SK-N-SH (cell line): ENCODE data around the gene PSMC3. TPM values are rescaled to one million over a fixed set of nuclear protein-coding genes. Genes with fewer than 3 reads are reported as not detected.

ENCODE experiments used
- CTCF ChIA-PET: fragments of 300-600, 350-600 bp; formaldehyde crosslinking; extraction: SDS; loops from one replicate; lab custom pipeline; 2021; lab: Yijun Ruan, JAX
- POLR2A ChIA-PET: fragments of 350-600 bp; sonication (Branson Sonifier 250); formaldehyde crosslinking; extraction: SDS; loops from one replicate; lab custom pipeline; 2020; ENCODE audit warnings: antibody characterized with exemption, inconsistent platforms; lab: Yijun Ruan, JAX
- DNase-seq: peaks from one replicate; pipeline ENCODE4 v3.0.0; 2012
- H2AFZ ChIP-seq: fragments of 200-600 bp; sonication (generic); 2 replicates; pipeline ENCODE4 v1.8.1; 2016; ENCODE audit warnings: antibody characterized with exemption, mild to moderate bottlenecking, low read depth
- H3F3A ChIP-seq: fragments of 200-600 bp; sonication (generic); replicated peaks from 2 replicates; pipeline ENCODE3; 2016; ENCODE audit warnings: antibody characterized with exemption, mild to moderate bottlenecking; ENCODE audit not compliant: insufficient read depth
- H3K27ac ChIP-seq, 2 experiments: fragments of 200-500 bp in 1 of 2; fragments of 200-600 bp in 1 of 2; sonication (Bioruptor generic) in 1 of 2; sonication (generic), shearing (Covaris generic) in 1 of 2; 2 replicates each; pipeline versions ENCODE4 v1.5.1 to v1.6.1; 2014 to 2016; ENCODE audit warnings: low read depth in 2 of 2, inconsistent platforms in 1 of 2, low read length in 1 of 2, mild to moderate bottlenecking in 1 of 2, mixed read lengths in 1 of 2
- H3K27me3 ChIP-seq: fragments of 200-600 bp; sonication (generic), shearing (Covaris generic); 2 replicates; pipeline ENCODE4 v1.6.1; 2016; ENCODE audit warnings: mixed run types; ENCODE audit not compliant: insufficient read depth
- H3K36me3 ChIP-seq, 2 experiments: fragments of 200-500 bp in 1 of 2; fragments of 200-600 bp in 1 of 2; sonication (Bioruptor generic) in 1 of 2; sonication (generic) in 1 of 2; replicated peaks in 1 of 2; 2 replicates each; pipeline versions ENCODE3 to v1.5.1; 2014 to 2016; ENCODE audit warnings: low read length in 1 of 2, mild to moderate bottlenecking in 1 of 2; ENCODE audit not compliant: insufficient read depth in 2 of 2, control insufficient read depth in 1 of 2
- H3K4me1 ChIP-seq, 2 experiments: fragments of 200-500 bp in 1 of 2; fragments of 200-600 bp in 1 of 2; sonication (Bioruptor generic) in 1 of 2; sonication (generic), shearing (Covaris generic) in 1 of 2; 2 replicates each; pipeline versions ENCODE4 v1.5.1 to v1.6.1; 2014 to 2016; ENCODE audit warnings: low read depth in 1 of 2, low read length in 1 of 2, mixed run types in 1 of 2; ENCODE audit not compliant: insufficient read depth in 2 of 2, control insufficient read depth in 1 of 2
- H3K4me2 ChIP-seq: fragments of 200-600 bp; sonication (generic), shearing (Covaris generic); 2 replicates; pipeline ENCODE4 v1.6.1; 2017; ENCODE audit warnings: mixed run types
- H3K4me3 ChIP-seq, 2 experiments: fragments of 200-500 bp in 1 of 2; fragments of 200-600 bp in 1 of 2; sonication (Bioruptor generic) in 1 of 2; sonication (generic), shearing (Covaris generic) in 1 of 2; 2 replicates each; pipeline versions ENCODE4 v1.5.1 to v1.8.1; 2014 to 2016; ENCODE audit warnings: low read depth in 2 of 2, inconsistent platforms in 1 of 2, low read length in 1 of 2, mild to moderate bottlenecking in 1 of 2, mixed read lengths in 1 of 2, moderate library complexity in 1 of 2
- H3K79me2 ChIP-seq: fragments of 200-600 bp; sonication (generic); 2 replicates; pipeline ENCODE4 v1.8.1; 2017; ENCODE audit warnings: mild to moderate bottlenecking; ENCODE audit not compliant: insufficient read depth
- H3K9ac ChIP-seq: fragments of 200-600 bp; sonication (generic); 2 replicates; pipeline ENCODE4 v1.6.1; 2017; ENCODE audit warnings: mixed run types
- H3K9me2 ChIP-seq: fragments of 200-600 bp; sonication (generic); 2 replicates; pipeline ENCODE4 v1.6.1; 2017; ENCODE audit warnings: mixed run types
- H3K9me3 ChIP-seq: fragments of 200-600 bp; sonication (generic); 2 replicates; pipeline ENCODE4 v1.6.1; 2017; ENCODE audit warnings: mixed run types, mild to moderate bottlenecking, moderate library complexity
- H4K20me1 ChIP-seq: fragments of 200-600 bp; sonication (generic); 2 replicates; pipeline ENCODE4 v1.6.1; 2017; ENCODE audit warnings: mild to moderate bottlenecking, mixed run types; ENCODE audit not compliant: insufficient read depth
- EZH2phosphoT487 ChIP-seq: fragments of 200-600 bp; sonication (generic); IDR thresholded peaks from 2 replicates; pipeline ENCODE4 v1.6.1; 2017; ENCODE audit warnings: low read depth, mixed run types, mild to moderate bottlenecking, antibody characterized with exemption, moderate library complexity, borderline replicate concordance
- FOXJ3 ChIP-seq: sonication (generic); formaldehyde crosslinking; IDR thresholded peaks from 2 replicates; pipeline ENCODE4 v1.5.1; 2020; ENCODE audit warnings: mild to moderate bottlenecking, missing genetic modification reagents
- GATA2 ChIP-seq: sonication (generic); formaldehyde crosslinking; IDR thresholded peaks from 2 replicates; pipeline ENCODE4 v1.5.0; 2020; ENCODE audit warnings: mild to moderate bottlenecking, missing genetic modification reagents
- JUND ChIP-seq: IDR thresholded peaks from 2 replicates; pipeline ENCODE4 v1.4.0; 2012
- MAX ChIP-seq: IDR thresholded peaks from 2 replicates; pipeline ENCODE4 v1.4.0; 2012; ENCODE audit warnings: low read depth
- MXI1 ChIP-seq: IDR thresholded peaks from 2 replicates; pipeline ENCODE4 v1.6.1; 2012; ENCODE audit warnings: mild to moderate bottlenecking, low read depth, low read length, improper control_type of control experiment
- NFIC ChIP-seq: IDR thresholded peaks from 2 replicates; pipeline ENCODE4 v1.4.0; 2012; ENCODE audit warnings: borderline replicate concordance
- POLR2AphosphoS5 ChIP-seq: IDR thresholded peaks from 2 replicates; pipeline ENCODE4 v1.6.1; 2012; ENCODE audit warnings: low read depth, low read length
- RCOR1 ChIP-seq: fragments of 150-350 bp; IDR thresholded peaks from 2 replicates; pipeline ENCODE4 v1.6.1; 2017; ENCODE audit warnings: antibody characterized with exemption, low read length
- REST ChIP-seq: IDR thresholded peaks from 2 replicates; pipeline ENCODE4 v1.6.1; 2012; ENCODE audit warnings: mild to moderate bottlenecking, low read depth, low read length, moderate library complexity
- RFX5 ChIP-seq: IDR thresholded peaks from 2 replicates; pipeline ENCODE4 v1.6.1; 2012; ENCODE audit warnings: mild to moderate bottlenecking, improper control_type of control experiment, low read length
- SMC3 ChIP-seq: IDR thresholded peaks from 2 replicates; pipeline ENCODE4 v1.6.1; 2012; ENCODE audit warnings: low read depth, low read length, improper control_type of control experiment
- TAF1 ChIP-seq: IDR thresholded peaks from 2 replicates; pipeline ENCODE4 v1.6.1; 2012; ENCODE audit warnings: low read depth, mild to moderate bottlenecking, low read length, moderate library complexity, borderline replicate concordance
- TCF12 ChIP-seq: IDR thresholded peaks from 2 replicates; pipeline ENCODE4 v1.4.0; 2012
- USF2 ChIP-seq: fragments of 150-350 bp; IDR thresholded peaks from 2 replicates; pipeline ENCODE4 v1.6.1; 2017; ENCODE audit warnings: antibody characterized with exemption, low read length, low read depth, borderline replicate concordance
- WGBS: methylation state at CpG from one replicate; pipeline ENCODE4 v1.1.6; 2017; ENCODE audit warnings: low lambda C conversion rate; 5-methylcytosine and 5-hydroxymethylcytosine counted together
- polyA plus RNA-seq, 3 experiments: library from polyadenylated mRNA; depleted of rRNA; stranded (reverse); fragments of >200 nt; gene quantifications; 2 replicates each; pipeline ENCODE4 v1.2.3, GENCODE V29; 2012
- TF ChIP-seq, protein P1 (sequence below): fragments of 200-600 bp; sonication (generic); IDR thresholded peaks from 2 replicates; pipeline ENCODE4 v1.6.1; 2017; ENCODE audit warnings: antibody characterized with exemption, mild to moderate bottlenecking, moderate library complexity

Gene PSMC3
- polyA plus RNA-seq, 1 of the 3 experiments (the other 2 are of a cell fraction) = 184 TPM

- ChIA-PET CTCF (interaction anchor here (0.7 to 1.7 kb wide), 4 partner anchors 8 to 60 kb away, joined by 3 to 6 read pairs (median 4); no protein-coding TSS in a partner anchor), POLR2A (interaction anchor here (0.7 kb wide), 1 partner anchor 11 kb away, joined by 3 read pairs; the partner anchor contains the start of gene PSMC3)
- no peak for DNase-seq
- Histone ChIP-seq H3K27me3 (no peaks in the 10 kb centered on the region), H3K79me2 (peaks cover 25% of the 10 kb centered on the region)
- TF ChIP-seq MXI1 = no peak
- TF ChIP-seq JUND = no peak
- no peak for TF ChIP-seq USF2
- TF ChIP-seq TAF1 = no peak
- TF ChIP-seq, protein P1, sequence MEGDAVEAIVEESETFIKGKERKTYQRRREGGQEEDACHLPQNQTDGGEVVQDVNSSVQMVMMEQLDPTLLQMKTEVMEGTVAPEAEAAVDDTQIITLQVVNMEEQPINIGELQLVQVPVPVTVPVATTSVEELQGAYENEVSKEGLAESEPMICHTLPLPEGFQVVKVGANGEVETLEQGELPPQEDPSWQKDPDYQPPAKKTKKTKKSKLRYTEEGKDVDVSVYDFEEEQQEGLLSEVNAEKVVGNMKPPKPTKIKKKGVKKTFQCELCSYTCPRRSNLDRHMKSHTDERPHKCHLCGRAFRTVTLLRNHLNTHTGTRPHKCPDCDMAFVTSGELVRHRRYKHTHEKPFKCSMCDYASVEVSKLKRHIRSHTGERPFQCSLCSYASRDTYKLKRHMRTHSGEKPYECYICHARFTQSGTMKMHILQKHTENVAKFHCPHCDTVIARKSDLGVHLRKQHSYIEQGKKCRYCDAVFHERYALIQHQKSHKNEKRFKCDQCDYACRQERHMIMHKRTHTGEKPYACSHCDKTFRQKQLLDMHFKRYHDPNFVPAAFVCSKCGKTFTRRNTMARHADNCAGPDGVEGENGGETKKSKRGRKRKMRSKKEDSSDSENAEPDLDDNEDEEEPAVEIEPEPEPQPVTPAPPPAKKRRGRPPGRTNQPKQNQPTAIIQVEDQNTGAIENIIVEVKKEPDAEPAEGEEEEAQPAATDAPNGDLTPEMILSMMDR = no peak
- TF ChIP-seq EZH2phosphoT487 = no peak
- TF ChIP-seq RCOR1 = no peak
- TF ChIP-seq GATA2 = no peak
- TF ChIP-seq SMC3 = no peak
- TF ChIP-seq POLR2AphosphoS5 = no peak; the same call in 1 of the 2 replicates
- TF ChIP-seq NFIC = no peak
- no peak for TF ChIP-seq FOXJ3 (CRISPR knock-in tag)
- TF ChIP-seq MAX = no peak
- TF ChIP-seq TCF12 = no peak
- no peak for TF ChIP-seq REST
- TF ChIP-seq RFX5 = no peak
- TF ChIP-seq, all 33 proteins: peak for 0
- Histone ChIP-seq H3K4me3 (no peak overlapping the region), H3K9me2 (no peaks in the 10 kb centered on the region), H3K9ac (peak overlapping the region; percentile 44; the same call in 1 of the 2 replicates), H3K4me2 (peak overlapping the region; percentile 59), H3K27ac (peak overlapping the region; percentile 71 to 83), H3F3A (peaks cover 41% of the 10 kb centered on the region), H3K36me3 (peaks cover 52 to 66% of the 10 kb centered on the region in 2 experiments), H4K20me1 (0 out of 2 replicates have a peak, but pooled peaks cover 3% of the 10 kb centered on the region), H2AFZ (no peak overlapping the region), H3K4me1 (peaks cover 19 to 21% of the 10 kb centered on the region in 2 experiments; a peak in 3 of 4 replicates), H3K9me3 (no peaks in the 10 kb centered on the region)
- WGBS = 95% methylated on average over 24 of the region's 31 CpGs
Measured at GRCh38 chr11:47415091-47415854, 11.0 kb downstream of the PSMC3 start.
